B cell (primary cell): Measurements from ENCODE around the gene CACNB4. TPM values are rescaled to one million over a fixed set of nuclear protein-coding genes. Genes with fewer than 3 reads are reported as not detected.
"Not testable (repeated sequence)": the region's sequence is repeated elsewhere in the genome, so short reads cannot be mapped to it uniquely, and the experiment has no call there.

Source experiments
- ATAC-seq: fragments of 200-7000 bp; cut with Tn5 transposase; one replicate; pipeline ENCODE4 v1.10.0; 2021; ENCODE audit warnings: low read depth, mild to moderate bottlenecking, moderate number of reproducible peaks, moderate library complexity
- CTCF ChIA-PET: fragments of 350-600 bp; sonication (Branson Sonifier 250); formaldehyde crosslinking; loops from one replicate; lab custom pipeline; 2021; ENCODE audit warnings: antibody characterized with exemption, inconsistent platforms; lab: Charles Lee
- POLR2A ChIA-PET: fragments of 350-600 bp; sonication (Branson Sonifier 250); formaldehyde crosslinking; loops from one replicate; lab custom pipeline; 2021; ENCODE audit warnings: antibody characterized with exemption; lab: Charles Lee
- DNase-seq: peaks from one replicate; pipeline ENCODE4 v3.0.0; 2013
- H2AFZ ChIP-seq: 2 replicates; pipeline ENCODE4 v1.6.1; 2012; ENCODE audit warnings: mild to moderate bottlenecking, low read depth, low read length; ENCODE audit not compliant: insufficient read depth, poor library complexity, severe bottlenecking
- H3K27ac ChIP-seq, 2 donors: 1 replicate in 1 of 2; 2 replicates in 1 of 2; pipeline ENCODE4 v1.5.1; 2012 to 2013; ENCODE audit warnings: low read length in 2 of 2, mild to moderate bottlenecking in 2 of 2, moderate library complexity in 1 of 2
- H3K27me3 ChIP-seq, 4 experiments: fragments of 200-600 bp in 1 of 4; sonication (generic) in 1 of 4; replicated peaks in 1 of 4; 1 replicate in 2 of 4; 2 replicates in 2 of 4; pipeline versions ENCODE4 v1.6.1 to v1.7.0; 2013 to 2016; ENCODE audit warnings: low read length in 3 of 4, mild to moderate bottlenecking in 2 of 4, mixed read lengths in 1 of 4, moderate library complexity in 1 of 4; ENCODE audit not compliant: insufficient read depth in 4 of 4, control insufficient read depth in 3 of 4; ENCODE audit errors: control extremely low read depth in 1 of 4
- H3K36me3 ChIP-seq, 2 experiments: replicated peaks in 1 of 2; 1 replicate in 1 of 2; 2 replicates in 1 of 2; pipeline versions ENCODE4 v1.6.1 to v1.7.1; 2013; ENCODE audit warnings: low read length in 1 of 2; ENCODE audit not compliant: insufficient read depth in 2 of 2, control insufficient read depth in 1 of 2; ENCODE audit errors: control extremely low read depth in 1 of 2, extremely low read depth in 1 of 2
- H3K4me1 ChIP-seq, 2 donors: fragments of 200-600 bp in 1 of 2; sonication (generic) in 1 of 2; 1 replicate in 1 of 2; 2 replicates in 1 of 2; pipeline versions ENCODE4 v1.5.1 to v1.6.1; 2013 to 2017; ENCODE audit warnings: low read length in 2 of 2; ENCODE audit not compliant: control insufficient read depth in 2 of 2, insufficient read depth in 2 of 2
- H3K4me2 ChIP-seq: replicated peaks from 2 replicates; pipeline ENCODE3; 2012; ENCODE audit warnings: mild to moderate bottlenecking, low read depth, low read length; ENCODE audit not compliant: poor library complexity, severe bottlenecking
- H3K4me3 ChIP-seq, 5 experiments: fragments of 200-600 bp in 1 of 5; sonication (generic) in 1 of 5; 1 replicate in 3 of 5; 2 replicates in 2 of 5; pipeline versions ENCODE4 v1.5.1 to v1.7.0; 2011 to 2016; ENCODE audit warnings: low read length in 4 of 5, mild to moderate bottlenecking in 4 of 5, low read depth in 2 of 5, control low read depth in 1 of 5, moderate library complexity in 1 of 5; ENCODE audit not compliant: insufficient read depth in 1 of 5; ENCODE audit errors: control extremely low read depth in 1 of 5, extremely low read depth in 1 of 5
- H3K79me2 ChIP-seq: fragments of 200-600 bp; sonication (generic); one replicate; pipeline ENCODE4 v1.6.0; 2016; ENCODE audit warnings: low read length; ENCODE audit not compliant: control insufficient read depth, insufficient read depth
- H3K9ac ChIP-seq: fragments of 200-600 bp; sonication (generic); 2 replicates; pipeline ENCODE4 v1.6.1; 2017; ENCODE audit warnings: mild to moderate bottlenecking, low read length, moderate library complexity
- H3K9me3 ChIP-seq, 3 donors: one replicate each; pipeline versions ENCODE4 v1.6.1 to v1.7.1; 2013; ENCODE audit warnings: low read length in 2 of 3; ENCODE audit not compliant: control insufficient read depth in 2 of 3, insufficient read depth in 1 of 3; ENCODE audit errors: control extremely low read depth in 1 of 3
- H4K20me1 ChIP-seq: 2 replicates; pipeline ENCODE4 v1.6.0; 2012; ENCODE audit warnings: mild to moderate bottlenecking, low read length; ENCODE audit not compliant: insufficient read depth, control insufficient read depth, poor library complexity, severe bottlenecking
- H3K27ac Mint-ChIP-seq: one replicate; pipeline ENCODE4 v1.8.0; 2021; ENCODE audit warnings: mixed read lengths
- H3K27me3 Mint-ChIP-seq: one replicate; pipeline ENCODE4 v1.8.0; 2021; ENCODE audit warnings: mixed read lengths
- H3K4me1 Mint-ChIP-seq: one replicate; pipeline ENCODE4 v1.8.0; 2021; ENCODE audit warnings: mixed read lengths
- H3K4me3 Mint-ChIP-seq: one replicate; pipeline ENCODE4 v1.8.0; 2021; ENCODE audit warnings: mixed read lengths
- H3K9me3 Mint-ChIP-seq: one replicate; pipeline ENCODE4 v1.8.0; 2022; ENCODE audit warnings: mixed read lengths; ENCODE audit not compliant: insufficient read depth
- EZH2 ChIP-seq: IDR thresholded peaks from 2 replicates; pipeline ENCODE4 v1.6.1; 2012; ENCODE audit warnings: borderline replicate concordance, low read depth, mild to moderate bottlenecking, moderate library complexity, low read length; ENCODE audit not compliant: insufficient read depth, poor library complexity, severe bottlenecking
- WGBS: methylation state at CpG from one replicate; pipeline ENCODE4 v1.1.5; 2013; ENCODE audit warnings: missing lambda C conversion rate; ENCODE audit not compliant: insufficient coverage; 5-methylcytosine and 5-hydroxymethylcytosine counted together
- intact Hi-C: fragments of 100-400 bp; cut with micrococcal nuclease; formaldehyde crosslinking; loops from one replicate; pipeline ENCODE4 v1.10.0; 2022
- polyA plus RNA-seq: library from polyadenylated mRNA; depleted of rRNA; stranded (reverse); fragments of >200 nt; gene quantifications from 2 replicates; pipeline ENCODE4 v1.2.3, GENCODE V29; 2012
- total RNA-seq, 2 donors: library from RNA; stranded (reverse); fragments of 120-200 nt in 1 of 2; gene quantifications; 1 replicate in 1 of 2; 2 replicates in 1 of 2; pipeline versions ENCODE4 v1.2.3 to v1.2.4, GENCODE V29; 2013 to 2022
- TF ChIP-seq, protein P1 (sequence below): fragments of 200-600 bp; IDR thresholded peaks from one replicate; pipeline ENCODE4 v1.8.0; 2022; ENCODE audit warnings: antibody characterized with exemption, mild to moderate bottlenecking

CACNB4 gene
- total and polyA plus RNA-seq, 2 donors (not counting 1 experiment from before 2014, with no cell fraction given) = 0.12 to 1.4 TPM

DNA sequence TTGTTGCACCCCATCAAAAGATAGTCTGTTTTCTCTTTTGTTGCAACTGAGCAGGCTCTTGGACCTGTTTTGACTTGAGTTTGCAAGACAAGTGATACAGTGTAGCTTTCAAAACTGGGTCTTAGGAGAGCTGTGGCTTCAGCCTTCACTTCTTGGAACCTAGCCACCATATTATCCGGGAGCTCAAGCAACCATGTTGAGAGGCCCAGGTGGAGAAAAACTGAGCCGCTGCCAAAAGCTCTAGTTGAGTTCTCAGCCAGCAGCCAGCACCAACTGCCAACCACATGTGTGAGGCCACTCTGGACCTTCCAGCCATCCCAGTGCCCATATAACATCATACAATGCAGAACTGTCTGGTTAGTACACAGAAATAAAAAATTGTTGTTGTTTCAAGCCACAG, 5.4 kb downstream of the CACNB4 start:
- Mint-ChIP-seq H3K27me3 (peaks cover 12% of the 10 kb centered on the region), H3K27ac (no peak overlapping the region), H3K9me3 (no peaks in the 10 kb centered on the region), H3K4me3 (no peak overlapping the region), H3K4me1 (peaks cover 13% of the 10 kb centered on the region)
- ChIA-PET POLR2A (no interaction called here), CTCF (no interaction called here)
- ATAC-seq = no peak
- no peaks in the 10 kb centered on the region for H4K20me1 ChIP-seq
- 60% methylated on average over 1 of the region's 2 CpGs for WGBS
- intact Hi-C loops = no loop called here
- no peak overlapping the region for H3K4me2 ChIP-seq
- TF ChIP-seq EZH2 = no peak
- TF ChIP-seq, protein P1, sequence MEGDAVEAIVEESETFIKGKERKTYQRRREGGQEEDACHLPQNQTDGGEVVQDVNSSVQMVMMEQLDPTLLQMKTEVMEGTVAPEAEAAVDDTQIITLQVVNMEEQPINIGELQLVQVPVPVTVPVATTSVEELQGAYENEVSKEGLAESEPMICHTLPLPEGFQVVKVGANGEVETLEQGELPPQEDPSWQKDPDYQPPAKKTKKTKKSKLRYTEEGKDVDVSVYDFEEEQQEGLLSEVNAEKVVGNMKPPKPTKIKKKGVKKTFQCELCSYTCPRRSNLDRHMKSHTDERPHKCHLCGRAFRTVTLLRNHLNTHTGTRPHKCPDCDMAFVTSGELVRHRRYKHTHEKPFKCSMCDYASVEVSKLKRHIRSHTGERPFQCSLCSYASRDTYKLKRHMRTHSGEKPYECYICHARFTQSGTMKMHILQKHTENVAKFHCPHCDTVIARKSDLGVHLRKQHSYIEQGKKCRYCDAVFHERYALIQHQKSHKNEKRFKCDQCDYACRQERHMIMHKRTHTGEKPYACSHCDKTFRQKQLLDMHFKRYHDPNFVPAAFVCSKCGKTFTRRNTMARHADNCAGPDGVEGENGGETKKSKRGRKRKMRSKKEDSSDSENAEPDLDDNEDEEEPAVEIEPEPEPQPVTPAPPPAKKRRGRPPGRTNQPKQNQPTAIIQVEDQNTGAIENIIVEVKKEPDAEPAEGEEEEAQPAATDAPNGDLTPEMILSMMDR = no peak
- no peaks in the 10 kb centered on the region for H3K36me3 ChIP-seq
- H3K27me3 ChIP-seq = peaks cover 0 to 7% (median 3%) of the 10 kb centered on the region in 4 experiments
- H3K4me3 ChIP-seq = no peak overlapping the region
- H3K9me3 ChIP-seq = no peaks in the 10 kb centered on the region
- H3K79me2 ChIP-seq = no peaks in the 10 kb centered on the region
- H3K27ac ChIP-seq = no peak overlapping the region
- peaks cover 12 to 13% of the 10 kb centered on the region in 2 donors for H3K4me1 ChIP-seq
- H2AFZ ChIP-seq = no peak overlapping the region
- DNase-seq = no peak
- H3K9ac ChIP-seq = no peak overlapping the region

DNA sequence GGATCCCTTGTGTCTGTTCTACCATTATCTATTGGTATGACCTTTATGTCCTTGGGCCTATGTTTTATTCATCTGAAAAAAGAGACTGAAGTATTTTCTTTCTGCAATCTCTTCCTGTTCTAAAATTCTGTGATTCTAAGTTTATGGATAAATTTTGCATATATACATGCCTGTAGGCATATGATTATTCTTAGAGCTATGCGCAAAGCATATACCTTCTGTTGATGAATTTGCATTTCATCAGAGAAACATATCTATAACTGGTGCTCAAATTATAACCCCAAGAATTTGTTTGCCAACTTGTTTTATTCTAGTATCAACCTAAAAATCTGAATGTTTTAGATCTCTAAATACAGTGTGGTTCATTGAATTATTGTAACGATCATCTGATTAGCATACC, 6.7 kb downstream of the CACNB4 start:
- peaks cover 0 to under 1% of the 10 kb centered on the region in 2 donors for H3K4me1 ChIP-seq
- intact Hi-C loops = no loop called here
- ChIA-PET POLR2A (no interaction called here), CTCF (no interaction called here)
- no peak overlapping the region for H3K27ac ChIP-seq
- ATAC-seq (no peak), DNase-seq (no peak)
- no peak overlapping the region for H3K4me2 ChIP-seq
- Mint-ChIP-seq H3K27ac (no peak overlapping the region), H3K4me1 (peaks cover under 1% of the 10 kb centered on the region), H3K4me3 (no peak overlapping the region), H3K9me3 (no peaks in the 10 kb centered on the region), H3K27me3 (peaks cover 1% of the 10 kb centered on the region)
- H3K4me3 ChIP-seq = no peak overlapping the region
- no peaks in the 10 kb centered on the region for H4K20me1 ChIP-seq
- no peaks in the 10 kb centered on the region for H3K9me3 ChIP-seq
- H3K27me3 ChIP-seq = no peaks in the 10 kb centered on the region
- H3K79me2 ChIP-seq = no peaks in the 10 kb centered on the region
- no peak overlapping the region for H3K9ac ChIP-seq
- TF ChIP-seq, protein P1 = no peak
- no peak for TF ChIP-seq EZH2
- H3K36me3 ChIP-seq = no peaks in the 10 kb centered on the region
- WGBS = no CpG with 5 or more reads among the region's 2 CpGs
- no peak overlapping the region for H2AFZ ChIP-seq

DNA sequence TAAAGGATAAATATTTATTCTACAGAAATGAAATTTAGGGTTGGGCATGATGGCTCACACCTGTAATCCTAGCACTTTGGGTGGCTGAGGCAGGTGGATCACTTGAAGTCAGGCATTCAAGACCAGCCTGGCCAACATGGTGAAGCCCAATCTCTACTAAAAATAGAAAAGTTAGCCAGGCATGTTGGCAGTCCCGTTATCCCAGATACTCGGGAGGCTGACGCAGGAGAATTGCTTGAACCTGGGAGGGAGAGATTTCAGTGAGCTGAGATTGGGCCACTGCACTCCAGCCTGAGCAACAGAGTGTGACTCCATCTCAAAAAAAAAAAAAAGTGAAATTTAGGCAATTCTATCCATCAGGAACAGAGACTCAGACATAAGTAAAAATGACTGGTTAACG, 8.1 kb downstream of the CACNB4 start:
- H3K4me3 ChIP-seq, CTCF ChIA-PET, ATAC-seq, H2AFZ ChIP-seq, H4K20me1 ChIP-seq, H3K36me3 ChIP-seq, H3K27ac Mint-ChIP-seq, H3K79me2 ChIP-seq, H3K4me1 ChIP-seq, H3K27ac ChIP-seq, H3K9ac ChIP-seq, H3K4me2 ChIP-seq, intact Hi-C loops, POLR2A ChIA-PET, H3K27me3 Mint-ChIP-seq, DNase-seq, H3K9me3 Mint-ChIP-seq, H3K4me1 Mint-ChIP-seq, H3K9me3 ChIP-seq, H3K4me3 Mint-ChIP-seq, H3K27me3 ChIP-seq: not testable (repeated sequence)
- 100% methylated on average over 1 of the region's 4 CpGs for WGBS
